ENCODE results near the gene SELENOT. TPM values are rescaled to one million over a fixed set of nuclear protein-coding genes. Genes with fewer than 3 reads are reported as not detected.

The SELENOT gene
- polyA plus RNA-seq, 1 of the 3 experiments (the other 2 are of a cell fraction): 143 TPM

DNA sequence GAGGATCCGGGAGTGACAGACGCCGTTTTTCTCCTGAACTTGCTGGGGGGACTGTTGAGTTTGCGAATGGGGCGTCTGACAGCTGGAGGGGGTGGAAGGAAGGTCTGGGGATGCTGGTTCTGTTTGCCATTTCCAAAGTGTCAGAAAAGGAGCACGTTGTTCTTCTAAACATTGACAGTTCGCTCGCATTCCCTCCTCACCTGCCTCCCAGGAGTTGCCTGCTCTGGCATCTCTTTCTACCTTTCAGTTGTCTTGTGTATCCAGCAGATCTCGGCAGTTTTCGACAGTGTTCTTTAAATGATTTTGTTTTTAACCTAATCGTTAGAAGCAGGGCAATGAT lies 829 bp downstream of the SELENOT start:
- 5% methylated on average over 11 of the region's 11 CpGs for WGBS (ENCODE audit: low lambda C conversion rate)
- Histone ChIP-seq H3K4me3 (ENCODE audit: low read depth in 2 of 2, low read length in 1 of 2) (peak overlapping the region; percentile 80 to 85), H3K9ac (peak overlapping the region; percentile 92), H3K27ac (ENCODE audit: low read depth in 2 of 2, low read length in 1 of 2) (peak overlapping the region; percentile 90 to 96), H3K36me3 (replicated peaks in 1 of 2; ENCODE audit: control insufficient read depth in 1 of 2, insufficient read depth in 2 of 2, low read length in 1 of 2) (peaks cover 0 to 18% of the 10 kb centered on the region in 2 experiments), H2AFZ (ENCODE audit: low read depth) (peak overlapping the region; percentile 81; the same call in 1 of the 2 replicates), H3K4me2 (peak overlapping the region; percentile 88), H4K20me1 (ENCODE audit: insufficient read depth) (peaks cover 13% of the 10 kb centered on the region), H3K9me3 (0 out of 2 replicates have a peak, but pooled peaks cover 3% of the 10 kb centered on the region), H3K4me1 (ENCODE audit: control insufficient read depth in 1 of 2, insufficient read depth in 2 of 2, low read depth in 1 of 2, low read length in 1 of 2) (peaks cover 2 to 29% of the 10 kb centered on the region in 2 experiments), H3F3A (replicated peaks; ENCODE audit: insufficient read depth) (peaks cover 28% of the 10 kb centered on the region), H3K9me2 (no peaks in the 10 kb centered on the region), H3K27me3 (ENCODE audit: insufficient read depth) (no peaks in the 10 kb centered on the region), H3K79me2 (ENCODE audit: insufficient read depth) (peaks cover 83% of the 10 kb centered on the region)
- ChIA-PET POLR2A (no interaction called here), CTCF (no interaction called here)
- no peak for DNase-seq
- TF ChIP-seq FOXJ3 (CRISPR knock-in tag; IDR thresholded peaks at IDR 0.05) (no peak), MXI1 (IDR thresholded peaks at IDR 0.05; ENCODE audit: low read depth, low read length) (peak; percentile 85)
- TF ChIP-seq, protein P1, sequence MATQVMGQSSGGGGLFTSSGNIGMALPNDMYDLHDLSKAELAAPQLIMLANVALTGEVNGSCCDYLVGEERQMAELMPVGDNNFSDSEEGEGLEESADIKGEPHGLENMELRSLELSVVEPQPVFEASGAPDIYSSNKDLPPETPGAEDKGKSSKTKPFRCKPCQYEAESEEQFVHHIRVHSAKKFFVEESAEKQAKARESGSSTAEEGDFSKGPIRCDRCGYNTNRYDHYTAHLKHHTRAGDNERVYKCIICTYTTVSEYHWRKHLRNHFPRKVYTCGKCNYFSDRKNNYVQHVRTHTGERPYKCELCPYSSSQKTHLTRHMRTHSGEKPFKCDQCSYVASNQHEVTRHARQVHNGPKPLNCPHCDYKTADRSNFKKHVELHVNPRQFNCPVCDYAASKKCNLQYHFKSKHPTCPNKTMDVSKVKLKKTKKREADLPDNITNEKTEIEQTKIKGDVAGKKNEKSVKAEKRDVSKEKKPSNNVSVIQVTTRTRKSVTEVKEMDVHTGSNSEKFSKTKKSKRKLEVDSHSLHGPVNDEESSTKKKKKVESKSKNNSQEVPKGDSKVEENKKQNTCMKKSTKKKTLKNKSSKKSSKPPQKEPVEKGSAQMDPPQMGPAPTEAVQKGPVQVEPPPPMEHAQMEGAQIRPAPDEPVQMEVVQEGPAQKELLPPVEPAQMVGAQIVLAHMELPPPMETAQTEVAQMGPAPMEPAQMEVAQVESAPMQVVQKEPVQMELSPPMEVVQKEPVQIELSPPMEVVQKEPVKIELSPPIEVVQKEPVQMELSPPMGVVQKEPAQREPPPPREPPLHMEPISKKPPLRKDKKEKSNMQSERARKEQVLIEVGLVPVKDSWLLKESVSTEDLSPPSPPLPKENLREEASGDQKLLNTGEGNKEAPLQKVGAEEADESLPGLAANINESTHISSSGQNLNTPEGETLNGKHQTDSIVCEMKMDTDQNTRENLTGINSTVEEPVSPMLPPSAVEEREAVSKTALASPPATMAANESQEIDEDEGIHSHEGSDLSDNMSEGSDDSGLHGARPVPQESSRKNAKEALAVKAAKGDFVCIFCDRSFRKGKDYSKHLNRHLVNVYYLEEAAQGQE (IDR thresholded peaks at IDR 0.05; ENCODE audit: low read depth, low read length): no peak
- TF ChIP-seq, protein P2, sequence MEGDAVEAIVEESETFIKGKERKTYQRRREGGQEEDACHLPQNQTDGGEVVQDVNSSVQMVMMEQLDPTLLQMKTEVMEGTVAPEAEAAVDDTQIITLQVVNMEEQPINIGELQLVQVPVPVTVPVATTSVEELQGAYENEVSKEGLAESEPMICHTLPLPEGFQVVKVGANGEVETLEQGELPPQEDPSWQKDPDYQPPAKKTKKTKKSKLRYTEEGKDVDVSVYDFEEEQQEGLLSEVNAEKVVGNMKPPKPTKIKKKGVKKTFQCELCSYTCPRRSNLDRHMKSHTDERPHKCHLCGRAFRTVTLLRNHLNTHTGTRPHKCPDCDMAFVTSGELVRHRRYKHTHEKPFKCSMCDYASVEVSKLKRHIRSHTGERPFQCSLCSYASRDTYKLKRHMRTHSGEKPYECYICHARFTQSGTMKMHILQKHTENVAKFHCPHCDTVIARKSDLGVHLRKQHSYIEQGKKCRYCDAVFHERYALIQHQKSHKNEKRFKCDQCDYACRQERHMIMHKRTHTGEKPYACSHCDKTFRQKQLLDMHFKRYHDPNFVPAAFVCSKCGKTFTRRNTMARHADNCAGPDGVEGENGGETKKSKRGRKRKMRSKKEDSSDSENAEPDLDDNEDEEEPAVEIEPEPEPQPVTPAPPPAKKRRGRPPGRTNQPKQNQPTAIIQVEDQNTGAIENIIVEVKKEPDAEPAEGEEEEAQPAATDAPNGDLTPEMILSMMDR (IDR thresholded peaks at IDR 0.05): no peak

DNA sequence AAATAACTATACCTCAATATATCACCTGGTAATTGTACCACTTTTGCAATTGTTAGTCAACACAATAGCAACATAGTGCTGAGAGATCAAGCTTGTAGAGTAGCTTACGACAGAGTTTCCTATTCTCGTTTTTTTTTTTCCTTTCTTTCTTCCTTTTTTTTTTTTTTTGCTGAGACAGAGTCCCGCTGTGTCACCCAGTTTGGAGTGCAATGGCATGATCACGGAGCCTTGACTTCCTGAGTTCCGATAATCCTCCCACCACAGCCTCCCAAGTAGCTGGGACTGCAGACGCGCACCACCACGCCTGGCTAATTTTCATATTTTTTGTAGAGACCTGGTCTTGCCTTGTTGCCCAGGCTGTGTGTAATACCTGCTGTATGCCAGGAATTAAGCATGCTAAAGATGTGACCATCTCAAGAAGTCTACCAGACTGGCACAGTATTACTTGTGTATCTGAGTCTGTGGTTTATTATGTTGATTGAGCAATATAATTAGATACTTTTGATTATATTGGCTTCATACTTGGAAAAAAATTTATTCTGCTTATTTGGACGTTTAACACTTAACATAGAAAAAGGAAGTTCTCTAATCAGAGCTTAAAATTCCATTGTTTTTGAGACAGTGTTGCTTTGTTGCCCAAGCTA lies 3.0 kb downstream of the SELENOT start:
- H3K27ac ChIP-seq (ENCODE audit: low read depth in 2 of 2, low read length in 1 of 2): no peak overlapping the region
- no peak for TF ChIP-seq MXI1 (IDR thresholded peaks at IDR 0.05; ENCODE audit: low read depth, low read length)
- TF ChIP-seq, protein P3, sequence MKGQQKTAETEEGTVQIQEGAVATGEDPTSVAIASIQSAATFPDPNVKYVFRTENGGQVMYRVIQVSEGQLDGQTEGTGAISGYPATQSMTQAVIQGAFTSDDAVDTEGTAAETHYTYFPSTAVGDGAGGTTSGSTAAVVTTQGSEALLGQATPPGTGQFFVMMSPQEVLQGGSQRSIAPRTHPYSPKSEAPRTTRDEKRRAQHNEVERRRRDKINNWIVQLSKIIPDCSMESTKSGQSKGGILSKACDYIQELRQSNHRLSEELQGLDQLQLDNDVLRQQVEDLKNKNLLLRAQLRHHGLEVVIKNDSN (IDR thresholded peaks at IDR 0.05; ENCODE audit: borderline replicate concordance, low read depth): no peak
- TF ChIP-seq SIN3A (IDR thresholded peaks at IDR 0.05; ENCODE audit: borderline replicate concordance, low read depth, low read length): no peak
- H3F3A ChIP-seq (replicated peaks; ENCODE audit: insufficient read depth): peaks cover 13% of the 10 kb centered on the region
- POLR2A ChIA-PET: interaction anchor here (0.7 kb wide), 1 partner anchor 93 kb away, joined by 4 read pairs; no protein-coding TSS in a partner anchor
- 0 out of 2 replicates have a peak, but pooled peaks cover 3% of the 10 kb centered on the region for H3K9me3 ChIP-seq
- H3K4me3 ChIP-seq (ENCODE audit: low read depth in 2 of 2, low read length in 1 of 2): no peak overlapping the region
- peaks cover 2 to 24% of the 10 kb centered on the region in 2 experiments for H3K4me1 ChIP-seq (ENCODE audit: control insufficient read depth in 1 of 2, insufficient read depth in 2 of 2, low read depth in 1 of 2, low read length in 1 of 2)
- H3K79me2 ChIP-seq (ENCODE audit: insufficient read depth): peaks cover 91% of the 10 kb centered on the region
- no peak overlapping the region for H2AFZ ChIP-seq (ENCODE audit: low read depth)
- no peak overlapping the region for H3K9ac ChIP-seq
- peaks cover 0 to 18% of the 10 kb centered on the region in 2 experiments for H3K36me3 ChIP-seq (replicated peaks in 1 of 2; ENCODE audit: control insufficient read depth in 1 of 2, insufficient read depth in 2 of 2, low read length in 1 of 2)
- no peak overlapping the region for H3K4me2 ChIP-seq
- WGBS (ENCODE audit: low lambda C conversion rate): 97% methylated on average over 9 of the region's 9 CpGs
- no peak for DNase-seq
- no peaks in the 10 kb centered on the region for H3K27me3 ChIP-seq (ENCODE audit: insufficient read depth)
- CTCF ChIA-PET: interaction anchor here (1.0 to 1.5 kb wide), 3 partner anchors 16 to 157 kb away, joined by 3 read pairs; partner anchors contain the start of gene SIAH2
- peaks cover 21% of the 10 kb centered on the region for H4K20me1 ChIP-seq (ENCODE audit: insufficient read depth)
- H3K9me2 ChIP-seq: no peaks in the 10 kb centered on the region

Measured in SK-N-SH (cell line).